ENCODE results near the gene PCDHGB6. TPM values are rescaled to one million over a fixed set of nuclear protein-coding genes. Genes with fewer than 3 reads are reported as not detected.

The PCDHGB6 gene
- total RNA-seq, 1 donor from 2014 or later: 23.1 TPM

- TF ChIP-seq CTCF (IDR thresholded peaks at IDR 0.05; ENCODE audit: unreplicated experiment): no peak
- peak within 1 kb of the TSS; percentile 41 for H3K4me3 Mint-ChIP-seq (ENCODE audit: low read depth)
- H3K36me3 Mint-ChIP-seq (ENCODE audit: insufficient read depth): peaks cover 68% of the 10 kb centered on the region
- peaks cover 53% of the 10 kb centered on the region for H3K9me3 Mint-ChIP-seq (ENCODE audit: low read depth)
- H3K4me1 Mint-ChIP-seq (ENCODE audit: low read depth): no peaks in the 10 kb centered on the region
- H3K27ac Mint-ChIP-seq: peak within 1 kb of the TSS; percentile 93
- no peak for DNase-seq (ENCODE audit: low spot score, unreplicated experiment)
- H3K27me3 Mint-ChIP-seq: no peaks in the 10 kb centered on the region
Observed at GRCh38 chr5:141420855-141421488, 13.2 kb downstream of the PCDHGB6 start, which contains the start of gene PCDHGA11. TSS of gene PCDHGA11 (plus strand) at chr5:141421051. CDS start at chr5:141421228, 177 bp downstream.

GRCh38 chr5:141421489-141421855 lies 13.7 kb downstream of the PCDHGB6 start:
- peak overlapping the region; percentile 52 for H3K27ac Mint-ChIP-seq
- no peak for TF ChIP-seq CTCF (IDR thresholded peaks at IDR 0.05; ENCODE audit: unreplicated experiment)
- no peaks in the 10 kb centered on the region for H3K4me1 Mint-ChIP-seq (ENCODE audit: low read depth)
- peaks cover 53% of the 10 kb centered on the region for H3K9me3 Mint-ChIP-seq (ENCODE audit: low read depth)
- H3K27me3 Mint-ChIP-seq: no peaks in the 10 kb centered on the region
- DNase-seq (ENCODE audit: low spot score, unreplicated experiment): no peak
- H3K36me3 Mint-ChIP-seq (ENCODE audit: insufficient read depth): peaks cover 68% of the 10 kb centered on the region
- no peak overlapping the region for H3K4me3 Mint-ChIP-seq (ENCODE audit: low read depth)

GRCh38 chr5:141422742-141423291 lies 15.0 kb downstream of the PCDHGB6 start:
- Mint-ChIP-seq H3K27me3 (no peaks in the 10 kb centered on the region), H3K27ac (no peak overlapping the region), H3K4me1 (ENCODE audit: low read depth) (no peaks in the 10 kb centered on the region), H3K9me3 (ENCODE audit: low read depth) (peaks cover 59% of the 10 kb centered on the region), H3K4me3 (ENCODE audit: low read depth) (no peak overlapping the region), H3K36me3 (ENCODE audit: insufficient read depth) (peaks cover 71% of the 10 kb centered on the region)
- no peak for TF ChIP-seq CTCF (IDR thresholded peaks at IDR 0.05; ENCODE audit: unreplicated experiment)
- no peak for DNase-seq (ENCODE audit: low spot score, unreplicated experiment)

GRCh38 chr5:141427783-141428426 lies 20.1 kb downstream of the PCDHGB6 start:
- peak overlapping the region; percentile 79 for H3K27ac Mint-ChIP-seq
- no peak for DNase-seq (ENCODE audit: low spot score, unreplicated experiment)

More at GRCh38 chr5:141427783-141428426, 20.1 kb downstream of the PCDHGB6 start:
- no peak overlapping the region for H3K4me3 Mint-ChIP-seq (ENCODE audit: low read depth)
- TF ChIP-seq CTCF (IDR thresholded peaks at IDR 0.05; ENCODE audit: unreplicated experiment): no peak
- H3K27me3 Mint-ChIP-seq: no peaks in the 10 kb centered on the region
- H3K4me1 Mint-ChIP-seq (ENCODE audit: low read depth): no peaks in the 10 kb centered on the region
- H3K9me3 Mint-ChIP-seq (ENCODE audit: low read depth): peaks cover 55% of the 10 kb centered on the region
- peaks cover 65% of the 10 kb centered on the region for H3K36me3 Mint-ChIP-seq (ENCODE audit: insufficient read depth)

All from progenitor cell of endocrine pancreas (in vitro differentiated cells).